GM19043 (cell line): ENCODE results near the gene TOMT.

Experiments
- ATAC-seq: cut with Tn5 transposase; IDR thresholded peaks from one replicate; pipeline ENCODE4 v1.9.1; 2021; ENCODE audit warnings: low read depth; ENCODE audit not compliant: unreplicated experiment

TOMT gene

DNA sequence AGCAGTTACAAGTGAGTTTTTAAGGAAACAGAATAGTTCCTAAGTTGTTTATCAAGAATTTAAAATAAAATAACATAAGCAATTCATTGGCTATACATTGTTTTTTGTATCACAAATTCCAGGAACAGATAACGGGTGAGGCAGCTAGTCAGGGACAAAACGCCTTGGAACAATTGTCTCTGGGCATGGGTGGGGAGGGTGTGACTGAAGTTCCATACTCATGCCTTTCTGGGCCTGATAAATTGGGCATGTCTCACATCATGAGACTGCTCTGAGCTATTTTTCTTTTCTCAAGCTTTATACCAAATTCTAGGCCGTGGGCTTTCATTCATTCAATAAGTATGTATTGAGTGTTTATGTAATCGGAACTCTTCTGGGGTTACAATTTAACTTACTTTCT lies 51.4 kb downstream of the TOMT start:
- no peak for ATAC-seq
